GM21529 (cell line): Measurements from ENCODE around the gene FBLN2.

Experiments used
- ATAC-seq: cut with Tn5 transposase; IDR thresholded peaks from one replicate; pipeline ENCODE4 v1.9.1; 2021; ENCODE audit not compliant: unreplicated experiment

FBLN2 gene

DNA sequence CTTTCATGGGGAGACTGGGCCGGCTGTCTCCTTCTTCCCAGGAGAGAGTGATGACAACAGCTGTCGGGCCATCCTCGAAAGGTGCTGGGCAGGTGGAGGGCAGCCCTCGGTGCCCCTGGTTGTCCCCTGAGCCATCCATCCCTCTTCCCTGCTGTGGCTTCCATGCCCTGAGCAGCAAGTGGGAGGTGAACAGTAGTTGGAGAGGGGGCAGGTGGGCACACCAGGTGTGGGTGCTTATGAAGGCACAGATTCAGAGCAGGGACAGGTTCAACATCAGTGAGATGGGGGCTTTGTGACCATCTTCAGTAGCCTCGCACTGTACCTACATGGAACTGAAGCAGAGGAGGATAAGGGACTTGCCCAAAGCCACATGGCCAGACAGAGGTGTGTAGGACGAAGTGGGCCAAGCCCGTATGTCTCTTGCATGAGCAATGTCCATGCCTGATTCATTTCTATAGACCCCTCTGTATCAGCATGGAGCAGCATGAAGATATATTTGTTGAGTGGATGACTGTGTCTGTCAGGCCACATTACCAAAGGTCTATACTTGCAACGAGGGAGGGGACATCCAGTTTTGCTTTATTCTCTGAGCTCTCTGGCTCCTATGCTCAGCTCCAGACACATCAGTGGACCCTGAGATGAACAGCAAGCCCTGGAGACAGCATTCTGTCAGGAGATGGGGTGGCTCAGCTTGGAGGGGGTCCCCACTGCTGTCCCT, 107.8 kb downstream of the FBLN2 start:
- ATAC-seq = no peak

DNA sequence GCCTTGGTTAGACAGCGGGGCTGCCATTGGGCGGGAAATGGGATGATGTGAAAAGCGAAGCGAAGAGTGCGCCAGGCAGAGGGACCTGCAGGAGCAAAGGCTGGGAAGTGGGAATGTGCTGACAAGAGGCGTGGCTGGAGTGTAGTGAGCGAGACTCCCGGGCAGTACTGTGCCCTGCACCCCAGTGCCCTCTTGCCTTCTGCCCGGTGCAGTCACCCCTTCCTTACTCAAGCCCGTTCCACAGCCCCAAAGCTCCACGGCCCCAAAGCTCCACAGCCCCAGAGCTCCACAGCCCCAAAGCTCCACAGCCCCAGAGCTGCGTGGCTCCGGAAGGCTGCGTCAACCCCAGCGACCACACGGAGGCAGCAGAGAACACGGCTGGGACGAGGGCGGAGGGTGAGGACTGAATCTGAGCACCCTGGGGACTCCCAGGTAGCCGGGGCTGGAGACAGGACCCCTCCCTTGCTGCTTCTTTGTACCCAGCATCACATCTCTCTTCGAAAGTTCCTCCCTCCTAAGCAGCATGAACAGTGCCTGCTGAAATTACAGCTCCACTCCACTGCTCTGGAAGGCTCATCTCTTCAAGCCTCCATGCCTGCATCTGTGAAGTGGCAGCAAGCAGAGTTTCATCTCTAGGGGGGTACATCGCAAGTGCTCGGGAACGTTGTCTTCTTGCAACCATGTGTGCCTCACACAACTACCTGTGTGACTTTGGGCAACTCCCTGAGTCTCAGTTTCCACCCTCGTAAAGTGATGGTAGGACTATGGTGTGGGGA, 108.9 kb downstream of the FBLN2 start:
- ATAC-seq = peak; percentile 74

DNA sequence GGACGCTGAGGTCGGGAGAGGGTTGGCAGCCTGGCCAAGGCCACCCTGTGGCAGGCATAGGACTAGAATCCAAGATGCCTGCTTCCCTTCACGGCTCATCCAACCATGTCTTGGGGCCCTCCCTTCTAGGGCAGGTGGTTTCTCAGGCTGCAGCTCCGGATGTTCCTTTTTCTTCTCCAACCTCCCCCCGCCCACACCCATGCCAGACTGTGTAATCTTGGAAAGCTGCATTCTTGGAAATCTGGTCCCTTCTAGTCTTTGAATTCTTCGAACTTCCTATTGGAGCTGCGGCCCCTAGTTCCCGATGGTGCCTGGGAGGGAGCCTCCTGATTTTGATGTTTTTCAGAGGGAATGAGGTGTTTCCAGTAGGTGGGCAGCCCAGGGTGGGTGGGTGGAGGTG, 109.8 kb downstream of the FBLN2 start:
- no peak for ATAC-seq

DNA sequence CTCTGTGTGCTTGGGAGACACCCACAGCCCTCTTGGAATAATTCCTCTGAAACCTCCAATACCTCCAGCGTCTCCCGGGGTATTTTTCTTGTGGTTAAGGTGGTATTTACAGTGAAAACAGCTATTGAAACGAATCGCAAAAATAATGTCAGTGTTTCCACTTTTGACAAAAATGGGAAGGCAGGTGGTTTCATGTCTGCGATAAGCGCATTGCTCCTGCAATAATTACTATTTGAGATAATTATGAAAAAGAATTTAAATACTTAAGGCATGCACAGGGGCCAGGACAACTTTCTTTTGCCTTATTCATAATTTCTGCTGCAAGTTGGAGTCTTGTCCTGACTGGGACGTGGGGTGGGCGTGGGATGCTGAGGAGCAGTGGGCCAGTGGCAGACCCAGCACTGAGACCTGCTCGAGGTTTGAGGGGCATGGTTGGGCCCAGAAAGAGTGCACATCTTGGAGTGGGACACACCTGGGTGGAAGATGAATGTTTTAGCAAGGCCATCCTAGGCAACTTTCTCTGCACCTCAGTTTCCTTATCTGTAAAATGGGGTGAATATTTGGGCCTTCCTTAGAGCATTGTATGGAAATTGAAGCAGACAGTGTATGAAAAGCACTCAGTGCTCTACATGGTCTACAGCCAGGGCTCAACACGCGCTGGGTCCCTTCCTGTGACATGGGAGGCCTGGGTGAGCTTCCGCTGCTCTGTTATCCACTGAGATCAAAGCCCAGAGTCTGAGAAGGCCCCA, 110.5 kb downstream of the FBLN2 start:
- no peak for ATAC-seq

DNA sequence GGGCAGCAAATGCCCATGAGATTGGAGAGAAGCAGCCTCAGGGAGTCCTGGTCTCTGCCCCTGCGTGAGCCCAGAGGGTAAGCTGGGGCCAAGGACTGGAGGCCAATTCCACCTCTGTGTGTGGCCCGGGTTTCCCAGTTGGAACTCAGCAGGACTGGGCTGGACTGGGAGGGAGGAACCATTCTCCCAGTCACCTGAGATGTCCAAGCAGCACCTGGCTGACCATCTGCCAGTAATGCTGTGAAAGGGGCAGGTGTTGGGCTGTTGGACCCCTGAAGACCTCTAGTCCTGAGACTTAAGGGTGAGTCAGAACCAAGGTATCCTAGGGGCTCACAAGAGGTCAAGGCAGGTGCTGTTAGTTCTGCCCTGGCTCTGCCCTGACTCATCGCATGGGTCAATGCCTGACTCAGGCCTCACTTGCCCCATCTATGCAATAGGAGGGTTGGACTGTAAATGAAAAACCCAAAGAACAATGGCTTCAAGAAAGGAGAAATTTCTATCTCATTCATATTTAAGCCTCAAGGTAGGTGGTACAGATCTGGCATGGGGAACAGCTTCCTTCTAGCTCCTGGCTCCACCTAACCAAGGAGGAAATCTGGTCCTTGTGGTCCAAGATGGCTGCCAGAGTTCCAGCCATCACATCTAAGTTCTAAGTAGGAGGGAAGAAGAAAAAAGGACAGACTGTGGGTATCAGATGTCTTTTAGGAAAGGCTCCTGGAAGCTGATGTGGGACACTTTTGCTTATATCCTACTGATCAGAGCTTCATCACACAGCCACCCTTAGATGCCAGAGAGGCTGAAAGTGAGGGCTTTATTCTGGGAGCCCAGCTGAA, 111.3 kb downstream of the FBLN2 start:
- no peak for ATAC-seq

DNA sequence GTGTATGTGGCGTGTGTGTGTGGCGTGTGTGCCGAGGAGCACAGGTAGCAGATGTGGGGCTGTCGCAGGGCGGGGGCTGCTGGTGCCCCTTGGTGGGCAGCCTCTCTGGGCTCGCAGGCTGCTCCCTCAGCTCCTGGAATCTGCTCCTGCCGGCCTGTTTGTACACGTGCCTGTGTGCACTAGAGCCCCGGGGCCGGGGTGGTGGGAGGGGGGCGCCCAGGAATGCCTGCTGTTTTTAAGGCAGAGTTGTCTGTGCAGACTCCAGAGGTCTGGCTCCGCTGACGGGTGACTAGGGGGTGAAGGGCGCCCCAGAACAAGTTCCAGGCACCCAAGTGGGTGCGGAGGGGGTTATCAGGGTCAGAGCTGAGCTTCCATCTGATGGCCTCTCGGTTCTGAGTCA, 112.2 kb downstream of the FBLN2 start:
- no peak for ATAC-seq

DNA sequence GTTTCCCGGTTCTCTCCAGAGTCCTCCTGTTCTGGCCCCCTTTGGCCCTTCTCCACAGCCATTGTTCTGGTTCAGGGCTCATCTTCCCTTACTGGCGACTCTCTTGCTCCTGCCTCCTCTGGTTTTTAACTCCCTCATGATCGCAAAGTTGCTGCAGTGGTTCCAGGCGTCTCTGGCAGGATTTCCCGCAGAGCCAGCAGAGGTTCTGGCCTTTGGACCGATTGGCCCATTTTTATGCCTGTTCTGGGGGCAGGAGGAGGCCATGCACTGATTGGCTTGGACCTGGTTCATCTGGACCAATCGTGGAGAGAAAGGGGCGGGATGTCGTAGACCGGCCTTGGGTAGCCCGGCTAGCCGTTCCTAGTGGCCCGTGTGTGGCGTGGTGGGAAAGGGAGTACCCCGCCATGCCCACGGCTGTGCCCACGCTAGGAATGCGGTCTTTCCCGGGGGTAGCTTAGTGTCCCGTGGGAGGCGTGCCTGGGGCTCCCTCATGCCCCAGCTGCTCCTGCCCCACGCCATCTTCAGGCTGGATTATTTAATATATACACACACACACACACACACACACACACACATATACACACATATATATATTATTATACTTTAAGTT, 113.4 kb downstream of the FBLN2 start:
- no peak for ATAC-seq

DNA sequence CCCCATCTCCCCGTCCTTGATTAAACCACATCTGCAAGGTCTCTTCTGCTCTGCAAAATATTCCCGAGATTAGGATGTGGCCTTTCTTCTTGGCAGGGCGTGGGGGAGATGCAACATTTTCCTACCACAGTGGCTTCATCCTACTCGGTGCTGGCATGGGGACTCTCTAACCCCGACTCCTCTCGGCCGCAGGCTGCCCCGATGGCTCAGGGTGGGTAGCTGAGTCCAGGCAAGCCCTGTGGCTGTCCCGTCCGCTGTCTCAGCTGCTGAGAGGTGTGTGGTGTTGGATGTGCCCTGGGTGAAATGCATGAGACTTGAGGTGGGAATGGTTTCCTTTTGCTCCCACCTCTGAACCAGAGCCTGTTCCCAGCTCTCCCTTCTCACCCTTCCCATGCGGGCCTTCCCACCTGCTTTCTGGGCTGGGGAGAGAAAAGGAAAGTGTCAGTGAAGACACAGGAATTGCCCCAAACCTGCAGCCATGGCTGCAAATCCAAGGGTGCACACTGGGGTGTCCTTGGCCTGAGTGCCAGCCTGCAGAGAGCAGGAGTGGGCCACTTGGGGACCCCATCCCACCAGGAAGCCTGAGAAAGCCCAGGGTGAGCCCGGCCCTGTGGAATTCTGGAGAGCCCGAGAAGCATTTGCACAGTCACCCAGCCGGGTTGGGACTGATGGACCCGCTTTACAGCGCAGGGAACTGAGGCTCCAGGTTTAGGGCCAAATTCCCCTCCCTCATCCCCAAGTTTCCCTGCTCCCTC, 115.0 kb downstream of the FBLN2 start:
- no peak for ATAC-seq

DNA sequence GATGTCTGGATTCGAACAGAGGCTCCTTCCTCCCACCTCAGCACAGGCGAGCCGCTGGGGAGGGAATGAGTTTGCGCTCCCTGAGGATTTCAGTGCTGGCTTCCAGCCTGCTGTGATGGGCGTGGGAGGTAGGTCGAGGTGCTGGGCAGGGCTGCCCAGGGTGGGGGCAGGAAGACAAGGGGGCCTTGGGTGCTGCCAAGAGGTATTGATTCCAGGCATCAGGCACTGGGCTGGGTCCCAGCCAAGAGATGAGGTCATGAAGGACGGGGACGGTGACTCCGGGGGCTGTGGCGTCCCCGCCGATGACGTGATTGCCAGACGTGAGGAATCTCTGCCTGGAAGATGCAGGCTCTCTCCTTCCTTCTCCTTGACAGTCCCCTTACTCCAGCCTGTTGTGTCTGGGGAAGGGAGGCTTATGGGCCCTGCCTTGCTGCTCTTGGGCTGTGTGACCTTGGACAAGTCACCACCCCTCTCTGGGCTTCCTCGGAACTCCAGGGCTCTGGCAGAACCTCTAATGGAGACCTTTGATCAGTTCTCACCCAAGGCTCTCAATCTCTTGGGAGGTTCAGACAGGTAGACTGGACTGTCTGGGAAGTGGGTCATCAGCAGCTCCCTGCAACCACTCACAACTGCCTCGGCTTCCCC, 116.8 kb downstream of the FBLN2 start:
- ATAC-seq = no peak

DNA sequence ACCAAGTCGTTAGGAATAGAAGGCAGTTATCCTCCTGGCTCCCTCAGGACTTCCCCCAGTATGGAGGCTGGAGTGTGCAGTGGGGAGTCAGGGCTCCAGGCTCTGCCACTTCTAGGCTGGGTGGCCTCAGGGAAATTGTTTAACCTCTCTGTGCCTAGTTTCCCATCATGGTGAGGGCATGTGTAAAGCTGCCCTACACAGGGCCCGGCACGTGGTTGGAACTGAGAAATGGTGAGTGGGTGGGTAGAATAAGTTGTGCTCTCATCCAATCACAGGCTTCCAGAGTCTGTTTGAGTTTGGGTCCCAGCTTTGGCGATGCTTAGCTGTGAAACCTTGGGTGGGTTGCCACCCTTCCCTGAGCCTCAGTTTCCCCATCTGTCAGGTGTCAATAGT, 117.3 kb downstream of the FBLN2 start:
- no peak for ATAC-seq

DNA sequence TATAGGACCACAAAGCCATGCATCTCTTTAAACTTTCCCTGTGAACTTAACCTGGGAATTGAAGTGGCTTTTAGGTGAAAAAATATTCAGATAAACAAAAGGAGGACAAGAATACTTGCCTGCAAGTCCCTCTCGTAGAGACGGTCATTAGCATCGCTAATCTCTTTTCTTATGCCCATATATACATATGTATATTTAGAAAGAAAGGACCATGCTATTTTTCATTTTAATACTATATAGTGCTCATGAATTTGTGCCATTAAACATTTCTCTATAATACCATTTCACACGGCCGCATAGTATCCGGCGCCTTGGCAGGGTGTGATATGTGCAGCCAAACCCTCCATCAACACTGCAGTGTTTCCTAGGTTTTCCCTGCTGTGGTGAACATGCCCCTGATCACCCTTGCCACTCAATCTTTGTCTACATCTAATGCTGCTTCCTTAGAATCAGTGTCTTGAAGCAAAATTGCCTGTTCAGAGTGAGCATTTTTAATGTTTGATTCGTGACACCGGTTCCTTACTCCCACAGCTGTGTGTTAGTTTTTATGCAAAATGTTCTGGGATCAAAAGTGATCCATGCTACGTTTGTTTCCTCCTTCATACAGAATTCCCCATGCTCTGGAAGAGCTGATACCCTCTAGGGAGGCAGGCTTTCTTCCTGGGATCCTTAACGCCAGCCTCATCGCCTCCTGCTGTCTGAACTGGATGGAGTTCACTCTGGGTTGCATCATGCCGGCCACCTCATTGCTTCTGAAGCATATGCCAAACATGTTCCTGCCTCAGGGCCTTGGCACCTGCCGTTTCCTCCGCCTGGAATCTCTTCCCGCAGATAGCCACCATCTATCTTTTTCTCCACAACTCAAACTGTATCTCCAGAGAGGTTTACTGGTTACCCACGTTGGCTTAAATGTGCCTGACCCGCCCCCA, 118.1 kb downstream of the FBLN2 start:
- ATAC-seq = no peak

DNA sequence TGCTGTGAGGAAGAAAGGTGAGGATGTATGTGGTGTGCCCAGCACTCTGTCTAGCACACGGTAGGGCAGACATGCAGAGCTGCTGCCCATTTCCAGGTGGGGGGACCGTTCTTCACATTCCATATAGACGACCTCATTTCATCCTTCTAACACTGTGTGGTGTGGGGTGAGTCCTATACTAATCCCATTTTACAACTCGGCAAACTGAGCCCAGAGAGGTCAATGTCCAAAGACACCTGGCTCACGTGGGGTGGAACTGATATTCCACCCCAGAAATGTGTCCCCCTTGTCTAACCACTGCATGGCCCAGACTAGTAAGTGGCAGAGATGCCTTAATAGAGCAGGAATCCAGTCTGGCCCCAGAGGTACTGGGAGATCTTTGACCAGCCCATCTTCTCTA, 119.2 kb downstream of the FBLN2 start:
- no peak for ATAC-seq

DNA sequence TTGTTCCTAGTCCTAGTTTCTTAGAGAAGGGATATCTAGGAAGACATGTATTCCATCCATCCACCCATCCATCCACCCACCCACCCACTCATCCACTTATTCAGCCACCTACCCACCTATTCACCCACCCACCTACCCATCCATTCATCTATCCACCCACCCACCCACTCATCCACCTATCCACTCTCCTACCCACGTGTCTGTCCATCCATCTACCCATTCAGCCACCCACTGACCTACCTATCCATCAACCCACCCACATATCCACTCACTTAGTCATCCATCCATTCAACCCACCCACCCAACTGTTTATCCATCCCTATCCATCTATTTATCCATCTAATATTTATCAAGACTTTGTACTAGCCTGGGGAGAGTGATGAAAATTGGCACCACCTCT, 120.5 kb downstream of the FBLN2 start:
- ATAC-seq = no peak

DNA sequence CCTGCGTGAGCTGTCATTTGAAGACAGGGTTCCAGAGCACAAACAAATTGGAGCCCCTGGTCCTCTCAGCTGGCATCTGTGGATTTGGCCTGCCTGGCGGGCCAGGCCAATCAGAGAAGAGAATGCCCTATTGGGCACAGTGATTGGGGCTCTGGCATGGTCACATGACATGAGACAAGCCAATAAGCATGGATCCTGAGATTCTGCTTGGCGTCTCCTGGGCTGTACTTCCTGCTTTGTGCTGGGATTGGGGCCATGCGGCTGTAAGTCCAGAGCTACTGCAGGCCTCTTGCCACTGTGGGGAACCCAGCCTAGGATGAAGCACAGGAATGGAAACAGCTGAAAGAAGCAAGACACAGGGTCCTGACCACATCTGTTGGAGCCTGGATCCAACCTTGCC, 121.4 kb downstream of the FBLN2 start:
- no peak for ATAC-seq

DNA sequence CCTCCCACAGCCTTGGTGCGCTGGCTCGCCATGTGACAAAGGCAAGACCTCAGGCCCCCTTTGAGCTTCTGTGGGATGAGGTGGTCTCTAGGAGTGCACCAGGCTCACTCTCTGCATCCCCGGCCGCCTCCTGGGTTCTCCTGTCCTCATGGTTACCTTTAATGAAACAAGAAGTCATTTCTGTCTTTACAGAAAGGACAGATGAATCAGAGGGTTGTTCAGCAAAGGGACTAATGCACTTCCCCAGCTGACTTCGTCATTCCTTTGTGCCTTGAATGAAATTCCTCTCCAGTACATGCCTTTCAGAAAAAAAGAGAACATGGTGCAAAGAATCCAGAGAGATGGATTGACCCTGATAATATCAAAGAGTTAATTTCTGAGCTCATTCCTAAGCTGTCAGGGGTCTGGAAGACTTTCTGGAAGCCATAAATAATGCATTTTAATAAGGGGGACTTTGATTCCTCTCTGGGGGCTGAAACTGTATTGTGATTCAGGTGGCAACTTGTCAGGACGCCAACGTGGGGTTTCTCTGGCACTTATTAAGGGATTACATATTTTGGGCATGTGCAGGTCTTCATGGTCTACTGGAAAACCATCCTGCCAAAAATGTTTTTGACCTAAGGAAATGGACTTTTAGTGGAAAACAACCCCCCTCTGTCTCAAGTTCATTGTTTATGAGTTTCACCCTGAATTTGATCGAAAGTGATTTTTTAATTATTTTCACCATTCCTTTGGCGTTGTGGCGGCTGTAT, 122.7 kb downstream of the FBLN2 start:
- no peak for ATAC-seq

DNA sequence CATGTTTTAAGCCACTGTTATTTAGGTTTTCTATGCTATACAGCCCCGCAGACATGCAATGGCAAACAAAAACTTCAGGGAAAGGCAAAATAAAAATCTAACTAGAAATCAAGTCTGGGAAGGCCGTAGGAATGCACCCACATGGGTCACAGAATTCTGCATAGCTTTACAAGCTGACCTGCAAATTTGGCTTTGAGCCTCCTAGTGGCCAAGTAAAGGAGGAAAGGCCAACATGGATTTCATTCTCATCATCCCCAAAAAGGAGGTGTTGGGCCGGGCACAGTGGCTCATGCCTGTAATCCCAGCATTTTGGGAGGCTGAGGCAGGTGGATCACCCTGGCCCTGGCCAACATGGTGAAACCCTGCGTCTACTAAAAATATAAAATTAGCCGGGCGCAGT, 124.3 kb downstream of the FBLN2 start:
- ATAC-seq = no peak

DNA sequence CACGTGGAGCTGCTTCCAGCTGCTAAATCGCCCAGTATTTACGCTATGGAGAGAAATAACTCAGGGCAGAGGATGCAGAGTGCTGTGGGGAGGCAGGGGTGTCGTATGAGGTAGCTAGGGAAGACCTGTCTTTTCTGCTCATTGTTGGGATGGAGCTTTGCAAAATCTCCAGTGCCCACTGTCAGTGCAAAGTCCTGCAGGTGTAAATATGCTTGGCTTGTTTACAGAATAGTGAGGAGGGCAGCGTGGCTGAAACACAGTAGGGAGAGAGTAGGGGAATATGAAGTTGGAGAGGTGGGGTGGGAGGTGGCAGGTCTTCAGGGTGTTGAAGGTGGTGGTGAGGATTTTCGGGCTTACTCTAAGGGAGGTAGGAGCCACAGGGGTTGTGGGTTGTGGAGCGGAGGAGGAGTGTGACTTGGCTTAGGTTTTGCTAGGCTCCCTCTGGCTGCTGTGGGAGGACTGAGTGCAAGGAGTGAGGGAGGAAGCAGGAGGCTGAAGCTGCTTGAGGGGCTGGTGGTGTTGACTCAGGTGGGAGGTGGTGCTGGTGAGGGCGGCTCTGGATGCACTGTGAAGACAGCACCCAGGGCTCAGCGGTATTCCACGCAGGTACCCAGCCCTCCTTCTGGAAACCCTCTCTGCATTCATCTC, 125.7 kb downstream of the FBLN2 start:
- no peak for ATAC-seq
